Measurements from ENCODE around the gene CACNA2D1. TPM values are rescaled to one million over a fixed set of nuclear protein-coding genes. Genes with fewer than 3 reads are reported as not detected.
"Not testable (repeated sequence)": the region's sequence is repeated elsewhere in the genome, so short reads cannot be mapped to it uniquely, and the experiment has no call there.

CACNA2D1 gene
- total RNA-seq, 2 donors from 2014 or later, result 0.46 TPM; not detected in 1

GRCh38 chr7:82445271-82445670, 1.7 kb upstream of the CACNA2D1 start:
- H3K4me1 Mint-ChIP-seq (ENCODE audit: low read depth), result no peaks in the 10 kb centered on the region
- ATAC-seq (replicated peaks in 1 of 2), result no peak
- H3K27me3 Mint-ChIP-seq (ENCODE audit: low read depth), result peaks cover 54% of the 10 kb centered on the region

GRCh38 chr7:82444220-82444909, 788 bp upstream of the CACNA2D1 start:
- Mint-ChIP-seq H3K4me3 (peak overlapping the region; percentile 65 to 68), H3K27ac (no peak overlapping the region), H3K9me3 (no peaks in the 10 kb centered on the region), H3K36me3 (ENCODE audit: insufficient read depth in 2 of 2) (no peaks in the 10 kb centered on the region), H3K4me1 (ENCODE audit: low read depth) (no peaks in the 10 kb centered on the region), H3K27me3 (ENCODE audit: low read depth) (peaks cover 55% of the 10 kb centered on the region)
- ATAC-seq (replicated peaks in 1 of 2) (peak in 1 of 2 donors; percentile 25), DNase-seq (no peak)

More at GRCh38 chr7:82445271-82445670, 1.7 kb upstream of the CACNA2D1 start:
- no peaks in the 10 kb centered on the region for H3K9me3 Mint-ChIP-seq
- H3K4me3 Mint-ChIP-seq, result no peak overlapping the region
- H3K36me3 Mint-ChIP-seq (ENCODE audit: insufficient read depth in 2 of 2), result no peaks in the 10 kb centered on the region
- H3K27ac Mint-ChIP-seq, result no peak overlapping the region
- DNase-seq, result no peak

GRCh38 chr7:82443036-82443546, 486 bp downstream of the CACNA2D1 start:
- ATAC-seq (replicated peaks in 1 of 2) (peak; percentile 44 to 49), DNase-seq (peak; percentile 3 to 4)
- peaks cover 55% of the 10 kb centered on the region for H3K27me3 Mint-ChIP-seq (ENCODE audit: low read depth)
- no peaks in the 10 kb centered on the region for H3K4me1 Mint-ChIP-seq (ENCODE audit: low read depth)
- H3K27ac Mint-ChIP-seq, result no peak overlapping the region
- no peaks in the 10 kb centered on the region for H3K9me3 Mint-ChIP-seq
- no peaks in the 10 kb centered on the region for H3K36me3 Mint-ChIP-seq (ENCODE audit: insufficient read depth in 2 of 2)
- peak overlapping the region; percentile 63 to 75 for H3K4me3 Mint-ChIP-seq

GRCh38 chr7:82442492-82443035, 1.0 kb downstream of the CACNA2D1 start:
- Mint-ChIP-seq H3K27ac (no peak overlapping the region), H3K4me3 (peak overlapping the region; percentile 58 to 63), H3K36me3 (ENCODE audit: insufficient read depth in 2 of 2) (no peaks in the 10 kb centered on the region)

GRCh38 chr7:82441669-82442478, 1.7 kb downstream of the CACNA2D1 start:
- H3K36me3 Mint-ChIP-seq (ENCODE audit: insufficient read depth in 2 of 2), result no peaks in the 10 kb centered on the region
- peak overlapping the region; percentile 58 to 63 for H3K4me3 Mint-ChIP-seq
- ATAC-seq (replicated peaks in 1 of 2) (no peak), DNase-seq (no peak)
- no peaks in the 10 kb centered on the region for H3K9me3 Mint-ChIP-seq
- peaks cover 47% of the 10 kb centered on the region for H3K27me3 Mint-ChIP-seq (ENCODE audit: low read depth)
- no peak overlapping the region for H3K27ac Mint-ChIP-seq
- H3K4me1 Mint-ChIP-seq (ENCODE audit: low read depth), result no peaks in the 10 kb centered on the region

More at GRCh38 chr7:82442492-82443035, 1.0 kb downstream of the CACNA2D1 start:
- Mint-ChIP-seq H3K9me3 (no peaks in the 10 kb centered on the region), H3K27me3 (ENCODE audit: low read depth) (peaks cover 51% of the 10 kb centered on the region), H3K4me1 (ENCODE audit: low read depth) (no peaks in the 10 kb centered on the region)
- ATAC-seq (replicated peaks in 1 of 2), result no peak
- DNase-seq, result no peak

- DNase-seq (no peak), ATAC-seq (replicated peaks in 1 of 2) (no peak)
- Mint-ChIP-seq H3K9me3 (no peaks in the 10 kb centered on the region), H3K4me1 (ENCODE audit: low read depth) (no peaks in the 10 kb centered on the region), H3K27me3 (ENCODE audit: low read depth) (peaks cover 25% of the 10 kb centered on the region), H3K36me3 (ENCODE audit: insufficient read depth in 2 of 2) (no peaks in the 10 kb centered on the region), H3K27ac (no peak overlapping the region), H3K4me3 (no peak overlapping the region)
Observed at GRCh38 chr7:82438521-82438920, 5.1 kb downstream of the CACNA2D1 start.

- H3K27ac Mint-ChIP-seq, result no peak overlapping the region
- peaks cover 6% of the 10 kb centered on the region for H3K27me3 Mint-ChIP-seq (ENCODE audit: low read depth)
- H3K36me3 Mint-ChIP-seq (ENCODE audit: insufficient read depth in 2 of 2), result no peaks in the 10 kb centered on the region
Observed at GRCh38 chr7:82435769-82436168, 7.8 kb downstream of the CACNA2D1 start.

GRCh38 chr7:82434275-82435022, 9.1 kb downstream of the CACNA2D1 start:
- Mint-ChIP-seq H3K9me3 (no peaks in the 10 kb centered on the region), H3K36me3 (ENCODE audit: insufficient read depth in 2 of 2) (no peaks in the 10 kb centered on the region), H3K27ac (no peak overlapping the region), H3K27me3 (ENCODE audit: low read depth) (no peaks in the 10 kb centered on the region), H3K4me3 (no peak overlapping the region), H3K4me1 (ENCODE audit: low read depth) (no peaks in the 10 kb centered on the region)
- DNase-seq, result no peak
- ATAC-seq (replicated peaks in 1 of 2), result no peak

More at GRCh38 chr7:82435769-82436168, 7.8 kb downstream of the CACNA2D1 start:
- ATAC-seq (replicated peaks in 1 of 2) (no peak), DNase-seq (no peak)
- Mint-ChIP-seq H3K4me1 (ENCODE audit: low read depth) (no peaks in the 10 kb centered on the region), H3K9me3 (no peaks in the 10 kb centered on the region), H3K4me3 (no peak overlapping the region)

- no peak for DNase-seq
- no peaks in the 10 kb centered on the region for H3K4me1 Mint-ChIP-seq (ENCODE audit: low read depth)
- H3K27ac Mint-ChIP-seq, result no peak overlapping the region
- H3K27me3 Mint-ChIP-seq (ENCODE audit: low read depth), result no peaks in the 10 kb centered on the region
- ATAC-seq (replicated peaks in 1 of 2), result no peak
- no peaks in the 10 kb centered on the region for H3K36me3 Mint-ChIP-seq (ENCODE audit: insufficient read depth in 2 of 2)
- no peaks in the 10 kb centered on the region for H3K9me3 Mint-ChIP-seq
- H3K4me3 Mint-ChIP-seq, result no peak overlapping the region
Observed at GRCh38 chr7:82433507-82433906, 10.1 kb downstream of the CACNA2D1 start.

GRCh38 chr7:82432743-82433142, 10.8 kb downstream of the CACNA2D1 start:
- H3K27me3 Mint-ChIP-seq (ENCODE audit: low read depth); DNase-seq; H3K4me1 Mint-ChIP-seq (ENCODE audit: low read depth); ATAC-seq (replicated peaks in 1 of 2); H3K9me3 Mint-ChIP-seq; H3K27ac Mint-ChIP-seq; H3K4me3 Mint-ChIP-seq; H3K36me3 Mint-ChIP-seq (ENCODE audit: insufficient read depth in 2 of 2): not testable (repeated sequence)

GRCh38 chr7:82430500-82431465, 12.8 kb downstream of the CACNA2D1 start:
- H3K27ac Mint-ChIP-seq, result no peak overlapping the region
- DNase-seq (no peak), ATAC-seq (replicated peaks in 1 of 2) (no peak)
- no peak overlapping the region for H3K4me3 Mint-ChIP-seq
- H3K36me3 Mint-ChIP-seq (ENCODE audit: insufficient read depth in 2 of 2), result no peaks in the 10 kb centered on the region
- H3K27me3 Mint-ChIP-seq (ENCODE audit: low read depth), result no peaks in the 10 kb centered on the region
- H3K9me3 Mint-ChIP-seq, result no peaks in the 10 kb centered on the region
- no peaks in the 10 kb centered on the region for H3K4me1 Mint-ChIP-seq (ENCODE audit: low read depth)

GRCh38 chr7:82429408-82429807, 14.2 kb downstream of the CACNA2D1 start:
- H3K4me1 Mint-ChIP-seq (ENCODE audit: low read depth), result no peaks in the 10 kb centered on the region
- H3K36me3 Mint-ChIP-seq (ENCODE audit: insufficient read depth in 2 of 2), result no peaks in the 10 kb centered on the region
- no peak overlapping the region for H3K4me3 Mint-ChIP-seq
- ATAC-seq (replicated peaks in 1 of 2), result no peak
- DNase-seq, result no peak
- no peak overlapping the region for H3K27ac Mint-ChIP-seq
- peaks cover 0 to 2% of the 10 kb centered on the region in 2 donors for H3K9me3 Mint-ChIP-seq
- no peaks in the 10 kb centered on the region for H3K27me3 Mint-ChIP-seq (ENCODE audit: low read depth)
